SK-N-SH treated with all-trans-retinoic acid at 6 μM for 48 hours (cell line): ENCODE results near the gene HDGFL3.

Experiments
- ARNTL ChIP-seq: fragments of 450-650 bp; formaldehyde crosslinking; IDR thresholded peaks from 2 replicates; pipeline ENCODE4 v1.5.0; 2020; ENCODE audit warnings: low read depth, mild to moderate bottlenecking, moderate library complexity, borderline replicate concordance
- CSRNP3 ChIP-seq: fragments of 250-450 bp; sonication (Bioruptor Pico); IDR thresholded peaks from 2 replicates; pipeline ENCODE4 v1.5.1; 2021; ENCODE audit warnings: mild to moderate bottlenecking, moderate library complexity
- ESRRG ChIP-seq: fragments of 250-450 bp; sonication (Bioruptor Pico); IDR thresholded peaks from 2 replicates; pipeline ENCODE4 v1.6.1; 2021; ENCODE audit warnings: mild to moderate bottlenecking
- OSR1 ChIP-seq: fragments of 250-450 bp; sonication (Bioruptor Pico); IDR thresholded peaks from 2 replicates; pipeline ENCODE4 v1.8.0; 2022; ENCODE audit warnings: moderate library complexity, mild to moderate bottlenecking, inconsistent platforms
- PATZ1 ChIP-seq: fragments of 250-450 bp; sonication (Bioruptor Pico); IDR thresholded peaks from 2 replicates; pipeline ENCODE4 v1.8.0; 2020; ENCODE audit warnings: mild to moderate bottlenecking, moderate library complexity, borderline replicate concordance
- POU6F1 ChIP-seq: fragments of 250-450 bp; sonication (Bioruptor Pico); IDR thresholded peaks from 2 replicates; pipeline ENCODE4 v1.8.0; 2021; ENCODE audit warnings: low read depth, mild to moderate bottlenecking, moderate library complexity, borderline replicate concordance
- PPARA ChIP-seq: fragments of 250-450 bp; sonication (Bioruptor Pico); IDR thresholded peaks from 2 replicates; pipeline ENCODE4 v1.5.0; 2020; ENCODE audit warnings: mild to moderate bottlenecking, borderline replicate concordance
- RARB ChIP-seq: fragments of 250-450 bp; sonication (Bioruptor Pico); IDR thresholded peaks from 2 replicates; pipeline ENCODE4 v1.8.0; 2021; ENCODE audit warnings: mild to moderate bottlenecking, moderate library complexity
- TOX ChIP-seq: fragments of 250-450 bp; sonication (Bioruptor Pico); IDR thresholded peaks from 2 replicates; pipeline ENCODE4 v1.8.0; 2021; ENCODE audit warnings: mild to moderate bottlenecking, moderate library complexity, borderline replicate concordance
- TSHZ2 ChIP-seq: fragments of 250-450 bp; sonication (Bioruptor Pico); IDR thresholded peaks from 2 replicates; pipeline ENCODE4 v1.5.0; 2020; ENCODE audit warnings: mild to moderate bottlenecking, moderate library complexity
- ZFP3 ChIP-seq: fragments of 250-450 bp; sonication (Bioruptor Pico); IDR thresholded peaks from 2 replicates; pipeline ENCODE4 v1.5.0; 2020; ENCODE audit warnings: mild to moderate bottlenecking, moderate library complexity
- ZNF565 ChIP-seq: fragments of 450-650 bp; formaldehyde crosslinking; conservative IDR thresholded peaks from 2 replicates; pipeline ENCODE4 v1.5.0; 2020; ENCODE audit warnings: low read depth, mild to moderate bottlenecking, moderate library complexity
- TF ChIP-seq, protein P1 (sequence below): fragments of 250-450 bp; sonication (Bioruptor Pico); IDR thresholded peaks from 2 replicates; pipeline ENCODE4 v1.5.1; 2020; ENCODE audit warnings: low read depth, mild to moderate bottlenecking, moderate library complexity

GRCh38 chr15:83109532-83109931 lies 98.1 kb downstream of the HDGFL3 start:
- TF ChIP-seq RARB (CRISPR knock-in tag) (no peak), TSHZ2 (CRISPR knock-in tag) (no peak), PPARA (CRISPR knock-in tag) (no peak), ZNF565 (CRISPR knock-in tag) (no peak), PATZ1 (CRISPR knock-in tag) (no peak), OSR1 (CRISPR knock-in tag) (no peak), POU6F1 (CRISPR knock-in tag) (no peak), ARNTL (CRISPR knock-in tag) (no peak), TOX (CRISPR knock-in tag) (no peak), CSRNP3 (CRISPR knock-in tag) (no peak), ZFP3 (CRISPR knock-in tag) (no peak), ESRRG (CRISPR knock-in tag) (no peak)
- TF ChIP-seq, protein P1, sequence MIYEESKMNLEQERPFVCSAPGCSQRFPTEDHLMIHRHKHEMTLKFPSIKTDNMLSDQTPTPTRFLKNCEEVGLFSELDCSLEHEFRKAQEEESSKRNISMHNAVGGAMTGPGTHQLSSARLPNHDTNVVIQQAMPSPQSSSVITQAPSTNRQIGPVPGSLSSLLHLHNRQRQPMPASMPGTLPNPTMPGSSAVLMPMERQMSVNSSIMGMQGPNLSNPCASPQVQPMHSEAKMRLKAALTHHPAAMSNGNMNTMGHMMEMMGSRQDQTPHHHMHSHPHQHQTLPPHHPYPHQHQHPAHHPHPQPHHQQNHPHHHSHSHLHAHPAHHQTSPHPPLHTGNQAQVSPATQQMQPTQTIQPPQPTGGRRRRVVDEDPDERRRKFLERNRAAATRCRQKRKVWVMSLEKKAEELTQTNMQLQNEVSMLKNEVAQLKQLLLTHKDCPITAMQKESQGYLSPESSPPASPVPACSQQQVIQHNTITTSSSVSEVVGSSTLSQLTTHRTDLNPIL (CRISPR knock-in tag), result no peak
